ENCODE results near the gene EFNA5. TPM values are rescaled to one million over a fixed set of nuclear protein-coding genes. Genes with fewer than 3 reads are reported as not detected.

Gene EFNA5
- total RNA-seq, 1 experiment from 2014 or later = 51.2 TPM

- H3K9me3 Mint-ChIP-seq (ENCODE audit: unreplicated experiment) = no peaks in the 10 kb centered on the region
- POLR2A ChIA-PET = interaction anchor here (0.6 to 6.7 kb wide), 18 partner anchors 9 to 1399 kb away, joined by 3 to 205 read pairs (median 4); no protein-coding TSS in a partner anchor
- BruUV-seq (replicated peaks) = TSS peak; percentile 5
- peak; percentile 6 for TF ChIP-seq CTCF (IDR thresholded peaks at IDR 0.05; ENCODE audit: unreplicated experiment)
- no peaks in the 10 kb centered on the region for H3K27me3 Mint-ChIP-seq (ENCODE audit: insufficient read depth, unreplicated experiment)
- H3K4me3 Mint-ChIP-seq (ENCODE audit: unreplicated experiment) = peak overlapping the region; percentile 84
- peaks cover 33% of the 10 kb centered on the region for H3K36me3 Mint-ChIP-seq (ENCODE audit: insufficient read depth, unreplicated experiment)
- CTCF ChIA-PET = interaction anchor here (0.5 to 3.2 kb wide), 10 partner anchors 13 to 201 kb away, joined by 3 to 8 read pairs (median 3); no protein-coding TSS in a partner anchor
- peaks cover 10% of the 10 kb centered on the region for H3K4me1 Mint-ChIP-seq (ENCODE audit: insufficient read depth, unreplicated experiment)
- intact Hi-C loops (cut with micrococcal nuclease) = loop anchor here (5.0 kb wide), 1 partner anchor 241 kb away; no protein-coding TSS in a partner anchor
- peak overlapping the region; percentile 93 for H3K27ac Mint-ChIP-seq (ENCODE audit: low read depth, unreplicated experiment)
- peak; percentile 66 for DNase-seq (ENCODE audit: unreplicated experiment)
Measured at GRCh38 chr5:107668154-107669095, 2.3 kb downstream of the EFNA5 start.

GRCh38 chr5:107666051-107666655, 4.6 kb downstream of the EFNA5 start:
- intact Hi-C loops (cut with micrococcal nuclease) = loop anchor here (2.0 to 5.0 kb wide), 2 partner anchors 47 to 239 kb away; no protein-coding TSS in a partner anchor
- no TSS peak for BruUV-seq (replicated peaks)
- ChIA-PET CTCF (interaction anchor here (1.3 kb wide), 1 partner anchor 179 kb away, joined by 4 read pairs; no protein-coding TSS in a partner anchor), POLR2A (interaction anchor here (0.9 to 6.7 kb wide), 11 partner anchors 18 to 198 kb away, joined by 3 to 205 read pairs (median 6); no protein-coding TSS in a partner anchor)
- Mint-ChIP-seq H3K27me3 (ENCODE audit: insufficient read depth, unreplicated experiment) (no peaks in the 10 kb centered on the region), H3K27ac (ENCODE audit: low read depth, unreplicated experiment) (peak overlapping the region; percentile 26), H3K4me1 (ENCODE audit: insufficient read depth, unreplicated experiment) (peaks cover 25% of the 10 kb centered on the region), H3K4me3 (ENCODE audit: unreplicated experiment) (peak overlapping the region; percentile 63), H3K36me3 (ENCODE audit: insufficient read depth, unreplicated experiment) (peaks cover 39% of the 10 kb centered on the region), H3K9me3 (ENCODE audit: unreplicated experiment) (no peaks in the 10 kb centered on the region)
- DNase-seq (ENCODE audit: unreplicated experiment) = peak; percentile 63
- TF ChIP-seq CTCF (IDR thresholded peaks at IDR 0.05; ENCODE audit: unreplicated experiment) = no peak

GRCh38 chr5:107665036-107665570, 5.6 kb downstream of the EFNA5 start:
- intact Hi-C loops (cut with micrococcal nuclease) = loop anchor here (5.0 kb wide), 1 partner anchor 238 kb away; no protein-coding TSS in a partner anchor
- H3K27me3 Mint-ChIP-seq (ENCODE audit: insufficient read depth, unreplicated experiment) = no peaks in the 10 kb centered on the region
- peak overlapping the region; percentile 26 for H3K27ac Mint-ChIP-seq (ENCODE audit: low read depth, unreplicated experiment)

More at GRCh38 chr5:107665036-107665570, 5.6 kb downstream of the EFNA5 start:
- Mint-ChIP-seq H3K4me1 (ENCODE audit: insufficient read depth, unreplicated experiment) (peaks cover 26% of the 10 kb centered on the region), H3K4me3 (ENCODE audit: unreplicated experiment) (peak overlapping the region; percentile 21), H3K9me3 (ENCODE audit: unreplicated experiment) (no peaks in the 10 kb centered on the region), H3K36me3 (ENCODE audit: insufficient read depth, unreplicated experiment) (peaks cover 32% of the 10 kb centered on the region)
- no peak for DNase-seq (ENCODE audit: unreplicated experiment)
- ChIA-PET POLR2A (interaction anchor here (0.6 to 3.1 kb wide), 12 partner anchors 11 to 445 kb away, joined by 3 to 31 read pairs (median 4); no protein-coding TSS in a partner anchor), CTCF (interaction anchor here (0.5 to 1.4 kb wide), 3 partner anchors 88 to 166 kb away, joined by 3 to 4 read pairs (median 4); no protein-coding TSS in a partner anchor)
- TF ChIP-seq CTCF (IDR thresholded peaks at IDR 0.05; ENCODE audit: unreplicated experiment) = no peak
- no TSS peak for BruUV-seq (replicated peaks)

Measured in MCF 10A (cell line).